WTC11 (cell line): ENCODE measurements around the gene RDH8.

ENCODE experiments used
- CTCF ChIP-seq: fragments of 200-600 bp; IDR thresholded peaks from 2 replicates; pipeline ENCODE4 v1.8.0; 2022; ENCODE audit warnings: antibody characterized with exemption
- EMX1 ChIP-seq: fragments of 250-450 bp; sonication (Bioruptor Pico); IDR thresholded peaks from 2 replicates; pipeline ENCODE4 v1.8.0; 2021; ENCODE audit warnings: mild to moderate bottlenecking
- IRF1 ChIP-seq: sonication (generic); formaldehyde crosslinking; IDR thresholded peaks from 2 replicates; pipeline ENCODE4 v1.8.0; 2023; ENCODE audit warnings: missing genetic modification reagents
- IRF2 ChIP-seq: sonication (generic); formaldehyde crosslinking; IDR thresholded peaks from 2 replicates; pipeline ENCODE4 v1.8.0; 2022; ENCODE audit warnings: low read depth, missing genetic modification reagents, borderline replicate concordance
- JUN ChIP-seq: sonication (generic); formaldehyde crosslinking; IDR thresholded peaks from 2 replicates; pipeline ENCODE4 v1.8.0; 2023; ENCODE audit warnings: mild to moderate bottlenecking, missing genetic modification reagents
- MLX ChIP-seq: sonication (generic); formaldehyde crosslinking; IDR thresholded peaks from 2 replicates; pipeline ENCODE4 v1.8.1; 2023; ENCODE audit warnings: mild to moderate bottlenecking, missing genetic modification reagents, moderate library complexity
- NR3C1 ChIP-seq: sonication (generic); formaldehyde crosslinking; conservative IDR thresholded peaks from 2 replicates; pipeline ENCODE4 v1.8.1; 2023; ENCODE audit warnings: low read depth, mild to moderate bottlenecking, missing genetic modification reagents
- USF1 ChIP-seq: sonication (generic); formaldehyde crosslinking; IDR thresholded peaks from 2 replicates; pipeline ENCODE4 v1.8.0; 2022; ENCODE audit warnings: mild to moderate bottlenecking, missing genetic modification reagents

- TF ChIP-seq CTCF (no peak), USF1 (CRISPR knock-in tag) (no peak), IRF2 (no peak), MLX (CRISPR knock-in tag) (no peak), NR3C1 (CRISPR knock-in tag) (no peak), IRF1 (CRISPR knock-in tag) (no peak), JUN (CRISPR knock-in tag) (no peak), EMX1 (CRISPR knock-in tag) (no peak)
Observed at GRCh38 chr19:10007371-10008183, 5.7 kb upstream of the RDH8 start.
